Right atrium auricular region (tissue), 2 donors: Measurements from ENCODE around the gene BDKRB2. TPM values are rescaled to one million over a fixed set of nuclear protein-coding genes. Genes with fewer than 3 reads are reported as not detected.
A peak's percentile ranks its signal among the peaks of the same experiment; 100 is the strongest.

Experiments
- DNase-seq: peaks from one replicate; pipeline ENCODE4 v3.0.0-alpha.2; 2019; ENCODE audit warnings: low spot score
- H3K27ac ChIP-seq, 2 donors: fragments of 200-600 bp; sonication (generic); 1 replicate in 1 of 2; 2 replicates in 1 of 2; pipeline ENCODE4 v1.5.1; 2016 to 2019
- H3K27me3 ChIP-seq, 2 donors: fragments of 200-600 bp; sonication (generic); one replicate each; pipeline versions ENCODE4 v1.5.1 to v1.6.0; 2017 to 2019
- H3K36me3 ChIP-seq: fragments of 200-600 bp; sonication (generic); one replicate; pipeline ENCODE4 v1.5.1; 2016
- H3K4me1 ChIP-seq, 2 donors: fragments of 200-600 bp; sonication (generic); one replicate each; pipeline versions ENCODE4 v1.5.1 to v1.6.0; 2017 to 2019
- H3K4me3 ChIP-seq, 2 donors: fragments of 200-600 bp; sonication (generic); 1 replicate in 1 of 2; 2 replicates in 1 of 2; pipeline ENCODE4 v1.5.1; 2017 to 2019; ENCODE audit warnings: mild to moderate bottlenecking in 1 of 2, moderate library complexity in 1 of 2
- H3K9me3 ChIP-seq, 2 donors: fragments of 200-600 bp; sonication (generic); one replicate each; pipeline ENCODE4 v1.5.1; 2019
- total RNA-seq, 2 donors: library from RNA; depleted of rRNA; stranded (reverse); fragments of >200 nt; gene quantifications; one replicate each; pipeline ENCODE4 v1.1.0, GENCODE V29; 2016
- TF ChIP-seq, protein P1 (sequence below), 2 donors: fragments of 200-600 bp; sonication (generic); IDR thresholded peaks; one replicate each; pipeline ENCODE4 v1.5.1; 2019; ENCODE audit warnings: antibody characterized with exemption in 2 of 2

The BDKRB2 gene
- total RNA-seq, 2 donors from 2014 or later: 1.7 to 2.9 TPM

DNA sequence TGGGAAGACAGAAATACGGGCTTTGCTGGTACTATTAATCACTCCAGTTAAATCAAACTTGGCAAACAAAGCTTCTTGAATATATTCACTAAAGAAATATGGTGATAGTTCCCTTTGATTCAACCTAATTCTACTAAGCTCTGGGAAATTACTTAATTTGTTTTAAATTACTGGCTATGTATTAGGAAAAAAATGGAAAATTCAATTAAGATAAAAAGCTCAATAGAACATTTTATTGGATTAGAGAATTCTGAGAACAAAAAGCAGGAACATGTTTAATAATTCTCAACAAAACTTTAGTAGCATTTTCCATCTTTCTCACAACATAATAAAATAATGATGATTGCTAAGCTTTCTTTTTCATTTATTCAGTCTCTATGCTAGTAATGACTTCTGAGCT, 81.6 kb downstream of the BDKRB2 start:
- no peak for DNase-seq
- Histone ChIP-seq H3K9me3 (no peaks in the 10 kb centered on the region), H3K36me3 (peaks cover 16% of the 10 kb centered on the region), H3K4me3 (no peak overlapping the region), H3K27ac (peak overlapping the region; percentile 72 to 83), H3K27me3 (no peaks in the 10 kb centered on the region), H3K4me1 (peaks cover 0 to 7% of the 10 kb centered on the region in 2 donors)
- TF ChIP-seq, protein P1, sequence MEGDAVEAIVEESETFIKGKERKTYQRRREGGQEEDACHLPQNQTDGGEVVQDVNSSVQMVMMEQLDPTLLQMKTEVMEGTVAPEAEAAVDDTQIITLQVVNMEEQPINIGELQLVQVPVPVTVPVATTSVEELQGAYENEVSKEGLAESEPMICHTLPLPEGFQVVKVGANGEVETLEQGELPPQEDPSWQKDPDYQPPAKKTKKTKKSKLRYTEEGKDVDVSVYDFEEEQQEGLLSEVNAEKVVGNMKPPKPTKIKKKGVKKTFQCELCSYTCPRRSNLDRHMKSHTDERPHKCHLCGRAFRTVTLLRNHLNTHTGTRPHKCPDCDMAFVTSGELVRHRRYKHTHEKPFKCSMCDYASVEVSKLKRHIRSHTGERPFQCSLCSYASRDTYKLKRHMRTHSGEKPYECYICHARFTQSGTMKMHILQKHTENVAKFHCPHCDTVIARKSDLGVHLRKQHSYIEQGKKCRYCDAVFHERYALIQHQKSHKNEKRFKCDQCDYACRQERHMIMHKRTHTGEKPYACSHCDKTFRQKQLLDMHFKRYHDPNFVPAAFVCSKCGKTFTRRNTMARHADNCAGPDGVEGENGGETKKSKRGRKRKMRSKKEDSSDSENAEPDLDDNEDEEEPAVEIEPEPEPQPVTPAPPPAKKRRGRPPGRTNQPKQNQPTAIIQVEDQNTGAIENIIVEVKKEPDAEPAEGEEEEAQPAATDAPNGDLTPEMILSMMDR (IDR thresholded peaks at IDR 0.05): no peak

DNA sequence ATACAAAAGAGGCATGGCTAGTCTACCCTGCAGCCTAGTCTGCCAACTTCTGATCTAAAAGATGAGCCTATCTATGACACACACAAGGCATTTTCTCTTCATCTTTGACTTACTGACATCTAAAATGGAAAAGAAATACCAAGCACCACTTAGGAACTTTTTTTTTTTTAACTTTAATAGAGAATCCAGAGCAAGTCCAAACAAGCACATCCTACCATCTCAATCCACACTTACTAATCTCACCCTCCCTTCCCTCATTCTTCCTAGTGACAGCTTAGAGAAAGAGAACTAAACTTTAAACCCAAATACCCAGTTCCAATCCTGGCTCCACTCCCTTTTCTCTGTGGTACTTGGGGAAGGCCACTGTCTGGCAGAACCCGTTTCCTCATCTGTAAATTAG, 83.2 kb downstream of the BDKRB2 start:
- Histone ChIP-seq H3K4me1 (peaks cover 0 to 7% of the 10 kb centered on the region in 2 donors), H3K36me3 (peaks cover 30% of the 10 kb centered on the region), H3K4me3 (no peak overlapping the region), H3K9me3 (no peaks in the 10 kb centered on the region), H3K27me3 (no peaks in the 10 kb centered on the region), H3K27ac (peak overlapping the region; percentile 13 to 26)
- TF ChIP-seq, protein P1 (IDR thresholded peaks at IDR 0.05): no peak
- no peak for DNase-seq

Other genes with a start within 250 kb of the BDKRB2 start
- 1 to 10 TPM; 1.6 to 5.6 TPM for gene C14orf132, start 165.5 kb upstream of the BDKRB2 start, total RNA-seq
- gene BDKRB1, start 51.4 kb downstream of the BDKRB2 start, total RNA-seq: 10 to 100 TPM in 1 of 2 donors, under 1 TPM in 1; 0.39 to 20.0 TPM
- 10 to 100 TPM; 15.1 to 16.2 TPM for gene ATG2B, start 158.5 kb downstream of the BDKRB2 start, total RNA-seq
- gene GSKIP, start 158.7 kb downstream of the BDKRB2 start, total RNA-seq: 10 to 100 TPM in 1 of 2 donors, 1 to 10 TPM in 1; 8.7 to 14.8 TPM
- gene AK7, start 187.3 kb downstream of the BDKRB2 start, total RNA-seq: 1 to 10 TPM; 1.1 to 2.1 TPM